GM12875 (cell line): ENCODE data around the gene FLYWCH1.

ENCODE experiments used
- H3K4me3 ChIP-seq: one replicate; pipeline ENCODE4 v1.5.1; 2011; ENCODE audit warnings: low read depth, low read length, control low read depth
- TF ChIP-seq, protein P1 (sequence below): IDR thresholded peaks from 2 replicates; pipeline ENCODE4 v1.5.1; 2011; ENCODE audit warnings: low read depth, mild to moderate bottlenecking, control low read depth, inconsistent platforms, low read length, moderate library complexity, borderline replicate concordance; ENCODE audit not compliant: insufficient read depth

Gene FLYWCH1

DNA sequence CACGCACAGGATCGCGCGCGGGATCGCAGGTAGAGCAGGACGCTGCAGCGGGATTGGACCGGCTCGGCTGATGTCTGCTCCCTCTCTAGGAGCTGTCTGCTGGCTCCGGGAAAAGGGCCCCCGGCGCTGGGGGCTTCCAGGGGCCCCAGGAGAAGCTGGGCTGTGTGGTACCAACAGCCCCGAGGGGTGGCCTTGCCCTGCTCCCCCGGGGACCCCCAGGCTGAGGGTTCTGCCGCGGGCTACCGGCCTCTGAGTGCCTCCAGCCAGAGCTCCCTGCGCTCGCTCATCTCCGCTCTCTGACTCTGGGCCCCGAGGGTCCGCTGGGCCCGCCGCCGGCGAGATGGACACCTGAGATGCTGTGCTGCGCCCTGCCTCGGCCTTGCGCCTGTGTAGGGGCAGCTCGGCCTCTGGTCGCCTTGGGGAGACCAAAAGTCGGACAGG is 56.0 kb downstream of the FLYWCH1 start:
- H3K4me3 ChIP-seq, result no peak overlapping the region
- TF ChIP-seq, protein P1, sequence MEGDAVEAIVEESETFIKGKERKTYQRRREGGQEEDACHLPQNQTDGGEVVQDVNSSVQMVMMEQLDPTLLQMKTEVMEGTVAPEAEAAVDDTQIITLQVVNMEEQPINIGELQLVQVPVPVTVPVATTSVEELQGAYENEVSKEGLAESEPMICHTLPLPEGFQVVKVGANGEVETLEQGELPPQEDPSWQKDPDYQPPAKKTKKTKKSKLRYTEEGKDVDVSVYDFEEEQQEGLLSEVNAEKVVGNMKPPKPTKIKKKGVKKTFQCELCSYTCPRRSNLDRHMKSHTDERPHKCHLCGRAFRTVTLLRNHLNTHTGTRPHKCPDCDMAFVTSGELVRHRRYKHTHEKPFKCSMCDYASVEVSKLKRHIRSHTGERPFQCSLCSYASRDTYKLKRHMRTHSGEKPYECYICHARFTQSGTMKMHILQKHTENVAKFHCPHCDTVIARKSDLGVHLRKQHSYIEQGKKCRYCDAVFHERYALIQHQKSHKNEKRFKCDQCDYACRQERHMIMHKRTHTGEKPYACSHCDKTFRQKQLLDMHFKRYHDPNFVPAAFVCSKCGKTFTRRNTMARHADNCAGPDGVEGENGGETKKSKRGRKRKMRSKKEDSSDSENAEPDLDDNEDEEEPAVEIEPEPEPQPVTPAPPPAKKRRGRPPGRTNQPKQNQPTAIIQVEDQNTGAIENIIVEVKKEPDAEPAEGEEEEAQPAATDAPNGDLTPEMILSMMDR, result no peak

DNA sequence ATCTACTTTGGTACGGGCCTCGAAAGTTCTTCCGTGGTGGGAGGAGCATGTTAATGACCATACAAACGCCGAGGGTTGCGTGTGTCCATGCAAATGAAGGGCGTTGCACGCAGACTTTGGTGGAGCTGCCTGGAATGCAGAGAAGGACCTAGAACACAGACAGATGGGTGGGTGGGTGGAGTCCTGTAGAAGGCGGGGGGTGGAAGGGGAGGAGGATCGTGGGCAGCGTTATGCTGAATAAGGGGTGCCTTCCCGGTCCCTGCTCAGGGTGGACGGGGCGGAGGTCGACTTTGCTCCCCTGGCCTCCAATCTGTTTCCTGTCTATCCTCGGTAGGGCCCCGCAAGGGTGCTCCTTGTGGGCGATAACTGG is 56.6 kb downstream of the FLYWCH1 start:
- TF ChIP-seq, protein P1, result no peak
- peak overlapping the region; percentile 66 for H3K4me3 ChIP-seq

DNA sequence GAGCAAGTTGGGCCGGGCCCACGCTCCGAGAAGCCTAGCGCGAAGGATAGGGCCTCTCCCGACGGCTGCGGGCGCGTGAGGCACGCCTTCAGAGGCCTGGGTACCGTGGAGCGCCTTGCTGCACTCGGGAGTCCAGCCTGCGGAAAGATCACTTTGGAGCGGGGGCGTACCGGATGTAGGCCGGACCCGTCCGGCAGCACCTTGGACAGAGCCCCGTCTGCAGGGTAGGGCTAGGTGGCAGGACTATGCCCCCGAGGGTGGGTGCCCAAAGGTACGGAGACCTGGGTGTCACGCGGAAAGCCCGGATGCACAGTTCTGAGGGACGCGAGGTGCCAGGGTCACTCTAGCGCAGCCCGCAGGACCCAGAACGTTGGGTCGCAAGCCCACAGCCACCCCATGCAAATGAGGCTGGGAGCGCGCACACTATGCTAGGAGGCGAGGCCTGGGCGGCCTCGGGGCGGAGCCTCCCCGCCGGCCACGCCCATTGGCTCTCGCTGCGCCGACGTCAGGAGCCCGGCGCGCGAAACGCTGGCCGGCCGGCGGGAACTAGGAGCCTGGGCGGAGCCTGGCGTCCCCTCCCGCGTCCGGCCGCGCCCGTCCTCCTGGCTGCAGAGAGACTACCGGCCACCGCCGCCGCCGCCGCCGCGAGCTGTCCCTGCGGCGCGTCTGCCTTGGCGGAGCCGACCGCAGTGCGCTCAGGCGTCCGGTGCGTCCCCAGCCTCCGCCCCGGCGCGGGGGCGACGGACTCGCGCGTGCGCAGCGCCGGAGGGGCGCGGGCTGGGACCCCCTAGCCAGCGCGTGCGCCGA is 57.2 kb downstream of the FLYWCH1 start, which contains the start of gene PAQR4:
PAQR4 (plus strand) TSS at position 611 of the 807 bp plus-strand sequence. CDS start 327 bp downstream, outside the sequence.
- peak within 1 kb of the TSS; percentile 95 for H3K4me3 ChIP-seq
- TF ChIP-seq, protein P1, result no peak

DNA sequence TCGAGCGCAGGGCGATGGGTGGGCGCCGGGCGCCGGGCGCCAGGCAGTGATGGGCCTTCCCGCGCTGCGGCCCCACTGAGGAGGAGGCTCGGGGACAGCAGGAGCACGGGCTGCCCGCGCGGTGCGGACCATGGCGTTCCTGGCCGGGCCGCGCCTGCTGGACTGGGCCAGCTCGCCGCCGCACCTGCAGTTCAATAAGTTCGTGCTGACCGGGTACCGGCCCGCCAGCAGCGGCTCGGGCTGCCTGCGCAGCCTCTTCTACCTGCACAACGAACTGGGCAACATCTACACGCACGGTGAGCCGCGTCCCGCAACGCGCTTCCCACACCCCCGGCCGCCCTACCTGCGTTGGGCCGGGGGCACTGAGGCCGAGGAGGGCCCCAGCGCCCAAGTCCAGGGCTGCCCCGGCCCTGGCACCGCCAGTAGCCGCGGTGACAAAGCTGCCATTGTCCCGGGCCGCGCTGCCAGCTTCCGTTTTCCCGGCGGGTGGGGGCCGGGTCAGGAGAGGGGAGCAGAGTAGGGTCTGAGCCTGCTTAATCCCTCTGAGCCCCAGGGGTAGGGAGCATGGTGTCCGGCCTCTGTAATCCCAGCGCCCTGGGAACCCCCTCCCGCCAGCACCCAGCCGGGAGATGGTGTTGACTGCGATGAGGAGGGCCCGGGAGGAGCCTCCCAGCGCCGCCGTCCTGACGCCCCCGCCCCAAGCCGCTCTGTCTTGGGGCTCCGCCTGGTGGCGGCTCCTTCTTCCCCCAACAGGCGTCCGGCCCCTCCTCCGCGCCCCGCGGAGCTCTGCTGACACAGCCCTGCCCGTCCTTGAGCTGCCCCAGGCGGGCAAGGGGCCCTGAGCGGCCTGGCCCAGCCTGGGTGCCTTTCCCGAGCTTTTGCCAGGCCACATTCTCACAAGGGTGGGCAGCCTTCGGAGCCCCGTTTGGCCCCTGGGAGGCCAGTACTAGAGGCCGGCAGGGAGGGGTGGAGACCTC is 58.1 kb downstream of the FLYWCH1 start:
- TF ChIP-seq, protein P1, result peak; percentile 78
- peak overlapping the region; percentile 95 for H3K4me3 ChIP-seq

DNA sequence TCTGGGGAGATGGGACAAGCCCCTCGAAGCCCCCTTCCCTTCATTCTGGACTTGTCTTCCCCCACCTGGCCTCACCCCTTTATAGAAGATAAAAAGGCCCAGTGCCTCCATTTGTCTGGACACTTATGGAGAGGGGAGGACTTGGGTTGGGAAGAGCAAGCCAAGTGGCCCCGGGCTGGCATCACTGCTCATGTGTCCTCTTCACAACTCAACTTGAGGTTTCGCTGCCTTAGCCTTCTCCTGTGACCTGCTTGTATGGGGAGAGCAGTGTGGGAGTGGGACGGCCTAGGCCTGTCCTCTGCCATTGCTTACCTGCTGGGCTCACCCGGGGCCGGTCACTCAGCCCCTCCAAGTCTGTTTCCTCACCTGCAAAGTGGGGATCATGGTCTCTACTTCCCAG is 58.8 kb downstream of the FLYWCH1 start:
- H3K4me3 ChIP-seq, result peak overlapping the region; percentile 95
- TF ChIP-seq, protein P1, result no peak

DNA sequence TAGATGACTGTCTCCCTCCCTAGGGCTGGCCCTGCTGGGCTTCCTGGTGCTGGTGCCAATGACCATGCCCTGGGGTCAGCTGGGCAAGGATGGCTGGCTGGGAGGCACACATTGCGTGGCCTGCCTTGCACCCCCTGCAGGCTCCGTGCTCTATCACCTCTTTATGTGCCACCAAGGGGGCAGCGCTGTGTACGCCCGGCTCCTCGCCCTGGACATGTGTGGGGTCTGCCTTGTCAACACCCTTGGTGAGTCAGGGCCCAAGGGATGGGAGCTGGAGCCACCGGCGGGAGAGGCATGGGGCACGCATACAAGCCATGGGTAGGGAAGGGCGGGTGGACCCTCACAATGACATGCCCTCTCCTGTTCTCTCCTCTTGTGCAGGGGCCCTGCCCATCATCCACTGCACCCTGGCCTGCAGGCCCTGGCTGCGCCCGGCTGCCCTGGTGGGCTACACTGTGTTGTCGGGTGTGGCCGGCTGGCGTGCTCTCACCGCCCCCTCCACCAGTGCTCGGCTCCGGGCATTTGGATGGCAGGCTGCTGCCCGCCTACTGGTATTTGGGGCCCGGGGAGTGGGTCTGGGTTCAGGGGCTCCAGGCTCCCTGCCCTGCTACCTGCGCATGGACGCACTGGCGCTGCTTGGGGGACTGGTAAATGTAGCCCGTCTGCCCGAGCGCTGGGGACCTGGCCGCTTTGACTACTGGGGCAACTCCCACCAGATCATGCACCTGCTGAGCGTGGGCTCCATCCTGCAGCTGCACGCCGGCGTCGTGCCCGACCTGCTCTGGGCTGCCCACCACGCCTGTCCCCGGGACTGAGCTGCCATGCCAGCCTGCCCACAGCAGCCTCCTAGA is 59.6 kb downstream of the FLYWCH1 start:
- TF ChIP-seq, protein P1, result 0 out of 2 replicates have a peak, but pooled peaks have one; percentile 8
- no peak overlapping the region for H3K4me3 ChIP-seq
